AG04450 (cell line): Measurements from ENCODE around the gene PHC3. TPM values are rescaled to one million over a fixed set of nuclear protein-coding genes. Genes with fewer than 3 reads are reported as not detected.

Source experiments
- CTCF ChIA-PET: fragments of 300-600, 350-600 bp; formaldehyde crosslinking; extraction: SDS; loops from one replicate; lab custom pipeline; 2022; ENCODE audit warnings: antibody characterized with exemption, inconsistent platforms; lab: Charles Lee
- POLR2A ChIA-PET: fragments of 350-600 bp; formaldehyde crosslinking; extraction: SDS; loops from one replicate; lab custom pipeline; 2021; ENCODE audit warnings: antibody characterized with exemption, inconsistent platforms; lab: Yijun Ruan, JAX
- DNase-seq: peaks from one replicate; pipeline ENCODE4 v3.0.0-alpha.2; 2011; ENCODE audit warnings: low read depth, low spot score
- H3K27ac ChIP-seq: one replicate; pipeline ENCODE4 v1.5.1; 2012; ENCODE audit warnings: low read depth, low read length, control low read depth
- H3K27me3 ChIP-seq: one replicate; pipeline ENCODE4 v1.6.0; 2012; ENCODE audit warnings: low read length; ENCODE audit not compliant: control insufficient read depth, insufficient read depth
- H3K4me3 ChIP-seq: 2 replicates; pipeline ENCODE4 v1.5.1; 2011; ENCODE audit warnings: mild to moderate bottlenecking, low read depth, low read length, control low read depth
- H3K9me3 ChIP-seq: 2 replicates; pipeline ENCODE4 v1.5.1; 2012; ENCODE audit warnings: low read length; ENCODE audit not compliant: control insufficient read depth, insufficient read depth
- CTCF ChIP-seq: IDR thresholded peaks from 2 replicates; pipeline ENCODE4 v1.5.1; 2011; ENCODE audit warnings: low read depth, low read length, control low read depth, inconsistent platforms
- polyA plus RNA-seq: library from polyadenylated mRNA; depleted of rRNA; stranded (reverse); fragments of >200 nt; gene quantifications from 2 replicates; pipeline ENCODE4 v1.2.3, GENCODE V29; 2011

Gene PHC3
- polyA plus RNA-seq, 1 experiment: 58.0 TPM

DNA sequence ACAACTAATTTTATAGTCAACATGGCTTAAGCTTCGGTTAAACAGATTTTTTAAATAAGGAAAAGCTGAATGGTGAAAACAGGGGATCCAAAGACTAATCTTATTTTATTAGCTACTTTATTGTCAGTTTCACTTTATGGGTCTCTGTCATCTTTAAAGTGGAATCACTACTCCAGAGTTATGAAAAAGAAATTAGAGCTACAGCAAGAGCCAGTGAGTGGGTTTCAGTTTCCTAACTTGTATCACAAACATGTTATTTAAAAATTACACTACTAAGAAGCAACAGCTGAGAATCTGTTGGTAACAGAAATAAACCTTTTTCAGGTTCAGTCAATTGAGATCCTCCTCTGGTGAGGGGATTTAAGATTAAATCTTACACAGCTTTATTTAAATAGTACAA is 10.0 kb downstream of the PHC3 start:
- POLR2A ChIA-PET: no interaction called here

GRCh38 chr3:170164717-170165116 is 16.8 kb downstream of the PHC3 start:
- no peaks in the 10 kb centered on the region for H3K27me3 ChIP-seq
- H3K4me3 ChIP-seq: no peak overlapping the region
- H3K27ac ChIP-seq: no peak overlapping the region
- no peak for TF ChIP-seq CTCF
- POLR2A ChIA-PET: no interaction called here
- H3K9me3 ChIP-seq: no peaks in the 10 kb centered on the region
- DNase-seq: no peak
- CTCF ChIA-PET: interaction anchor here (0.6 kb wide), 1 partner anchor 183 kb away, joined by 3 read pairs; no protein-coding TSS in a partner anchor

More for the DNA sequence above, 10.0 kb downstream of the PHC3 start:
- TF ChIP-seq CTCF: no peak
- no peak for DNase-seq
- Histone ChIP-seq H3K4me3 (no peak overlapping the region), H3K9me3 (no peaks in the 10 kb centered on the region), H3K27ac (no peak overlapping the region), H3K27me3 (no peaks in the 10 kb centered on the region)
- CTCF ChIA-PET: interaction anchor here (0.6 to 0.8 kb wide), 2 partner anchors 59 to 242 kb away, joined by 3 read pairs; no protein-coding TSS in a partner anchor

DNA sequence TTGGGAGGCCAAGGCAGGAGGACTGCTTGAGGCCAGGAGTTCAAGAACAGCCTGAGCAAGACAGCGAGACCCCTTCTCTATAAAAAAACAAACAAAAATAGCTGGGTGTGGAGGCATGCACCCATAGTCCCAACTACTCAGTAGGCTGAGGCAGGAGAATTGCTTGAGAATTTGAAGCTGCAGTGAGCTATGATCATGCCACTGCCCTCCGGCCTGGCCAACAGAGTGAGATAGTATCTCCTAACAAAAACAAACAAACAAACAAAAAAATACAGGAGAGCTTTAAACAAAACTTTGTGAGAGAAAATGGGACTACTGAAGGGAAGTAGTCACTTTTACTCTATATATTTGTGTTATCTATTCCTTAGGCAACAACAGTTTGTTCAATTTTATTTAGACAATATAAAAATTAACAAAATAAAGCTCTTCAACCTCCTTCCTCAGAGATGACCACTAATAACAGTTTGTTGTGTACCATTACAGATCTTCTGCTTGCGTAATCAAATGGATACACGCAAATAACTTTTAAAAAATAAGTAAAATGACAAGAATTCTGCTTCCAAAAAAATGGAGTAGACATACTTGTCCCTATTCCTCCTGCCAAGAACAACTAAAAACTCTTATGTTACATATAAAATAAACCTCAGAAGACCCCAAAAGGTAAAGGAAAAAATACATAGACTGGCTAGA is 17.4 kb downstream of the PHC3 start:
- POLR2A ChIA-PET: no interaction called here
- CTCF ChIA-PET: interaction anchor here (0.6 kb wide), 1 partner anchor 183 kb away, joined by 3 read pairs; no protein-coding TSS in a partner anchor

GRCh38 chr3:170162630-170163029 is 18.9 kb downstream of the PHC3 start:
- DNase-seq: no peak
- no peak overlapping the region for H3K27ac ChIP-seq
- CTCF ChIA-PET: interaction anchor here (0.7 kb wide), 2 partner anchors 16 to 105 kb away, joined by 3 to 4 read pairs; no protein-coding TSS in a partner anchor

More for the DNA sequence above, 17.4 kb downstream of the PHC3 start:
- no peaks in the 10 kb centered on the region for H3K27me3 ChIP-seq
- no peak overlapping the region for H3K4me3 ChIP-seq
- no peak for DNase-seq
- H3K9me3 ChIP-seq: no peaks in the 10 kb centered on the region
- no peak overlapping the region for H3K27ac ChIP-seq
- TF ChIP-seq CTCF: no peak

More at GRCh38 chr3:170162630-170163029, 18.9 kb downstream of the PHC3 start:
- no peaks in the 10 kb centered on the region for H3K27me3 ChIP-seq
- POLR2A ChIA-PET: no interaction called here
- no peak for TF ChIP-seq CTCF
- no peak overlapping the region for H3K4me3 ChIP-seq
- H3K9me3 ChIP-seq: no peaks in the 10 kb centered on the region
